Right ventricle myocardium superior (tissue), 1 donor: ENCODE results near the gene CHURC1. TPM values are rescaled to one million over a fixed set of nuclear protein-coding genes. Genes with fewer than 3 reads are reported as not detected.

ENCODE experiments used
- ATAC-seq: fragments of 200-7000 bp; cut with Tn5 transposase; one replicate; pipeline ENCODE4 v1.9.1; 2020; ENCODE audit warnings: mild to moderate bottlenecking; ENCODE audit not compliant: poor library complexity
- DNase-seq: peaks from one replicate; pipeline ENCODE4 v3.0.0-alpha.2; 2020
- intact Hi-C: fragments of 100-400 bp; cut with DNase I; formaldehyde crosslinking; loops from one replicate; pipeline ENCODE4 v1.11.2; 2022
- long read RNA-seq: library from polyadenylated mRNA; unstranded; transcript quantifications from one replicate; pipeline ENCODE4 v2.0.0, GENCODE V29; 2021
- total RNA-seq: library from RNA; stranded (reverse); fragmentation: NEBNext Ultra II Directional; extraction: Animal tissue kit (Norgen Biotek cat#: 25700); gene quantifications from one replicate; pipeline ENCODE4 v1.2.1, GENCODE V29; 2021
- donor health status: DM: no; HTN: yes; CAD: no; lungs with severe emphysema.

Gene CHURC1
- 107 TPM for total RNA-seq
- long read RNA-seq, transcript CHURC1-203 (4 exons, 2,629 nt) = major isoform, 47 of 51 reads
- long read RNA-seq, partial matches to known transcripts = 2 of 51 reads
- long read RNA-seq, other reads (novel, unspliced or antisense) = 0 of 51 reads

GRCh38 chr14:64914237-64915028 lies at the start of gene CHURC1:
CHURC1 (plus strand) TSS chr14:64914455; CDS start chr14:64914496, 41 bp downstream.
- ATAC-seq (peak; percentile 99), DNase-seq (peak; percentile 99)
- intact Hi-C loops = loop anchor here (10.0 kb wide), 1 partner anchor 70 kb away; the partner anchor contains the start of gene FNTB

DNA sequence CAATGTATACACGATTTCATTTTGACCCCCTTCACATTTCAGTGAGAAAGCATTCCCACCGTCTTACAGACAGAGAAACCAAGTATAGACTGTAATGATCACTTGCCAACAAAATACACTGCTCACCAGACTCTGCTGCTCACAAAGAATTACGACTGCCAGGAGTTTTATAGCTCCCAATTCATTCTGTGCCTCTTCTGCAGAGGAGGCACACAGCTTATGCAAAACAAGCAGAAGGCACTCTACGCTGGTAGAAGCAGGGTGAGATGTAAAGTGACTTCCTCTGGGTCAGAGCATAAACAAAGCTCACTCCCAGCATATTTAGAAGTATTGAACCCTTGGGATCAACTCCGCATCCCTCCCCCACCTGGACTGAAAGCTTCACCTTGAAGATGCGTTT lies 49.1 kb upstream of the CHURC1 start:
- DNase-seq (no peak), ATAC-seq (no peak)
- intact Hi-C loops = no loop called here

- DNase-seq = no peak
- intact Hi-C loops = no loop called here
Observed at GRCh38 chr14:64865992-64866391, 48.3 kb upstream of the CHURC1 start.

DNA sequence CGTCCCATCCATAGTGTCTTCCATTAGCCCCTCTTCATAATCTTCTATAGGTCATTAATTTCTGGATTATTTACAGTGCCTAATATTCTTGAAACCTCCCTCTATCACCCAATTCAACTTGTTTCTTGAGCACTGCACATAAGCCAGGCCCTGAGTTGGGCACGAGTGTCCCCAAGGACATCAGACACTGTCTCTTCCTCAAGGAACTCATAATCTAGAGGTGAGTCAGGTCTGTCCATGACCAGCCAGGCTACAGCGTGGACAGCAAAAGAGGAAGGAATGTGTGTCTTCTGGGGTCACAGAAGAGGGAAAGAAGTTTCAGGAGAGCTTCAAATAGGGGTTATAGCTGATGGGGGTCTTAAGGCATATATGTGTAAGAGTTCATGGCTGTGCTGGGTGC lies 47.1 kb upstream of the CHURC1 start:
- intact Hi-C loops = no loop called here
- ATAC-seq (no peak), DNase-seq (no peak)

More at GRCh38 chr14:64865992-64866391, 48.3 kb upstream of the CHURC1 start:
- no peak for ATAC-seq

GRCh38 chr14:64868379-64868778 lies 45.9 kb upstream of the CHURC1 start:
- ATAC-seq (peak; percentile 11), DNase-seq (no peak)
- intact Hi-C loops = no loop called here

GRCh38 chr14:64868841-64869240 lies 45.4 kb upstream of the CHURC1 start:
- DNase-seq (no peak), ATAC-seq (no peak)
- intact Hi-C loops = no loop called here

- intact Hi-C loops = no loop called here
- no peak for ATAC-seq
- DNase-seq = no peak
Observed at GRCh38 chr14:64870160-64870559, 44.1 kb upstream of the CHURC1 start.

GRCh38 chr14:64871344-64871743 lies 42.9 kb upstream of the CHURC1 start:
- DNase-seq (no peak), ATAC-seq (no peak)
- intact Hi-C loops = no loop called here

- ATAC-seq (no peak), DNase-seq (no peak)
- intact Hi-C loops = no loop called here
Observed at GRCh38 chr14:64873506-64874219, 40.6 kb upstream of the CHURC1 start.

DNA sequence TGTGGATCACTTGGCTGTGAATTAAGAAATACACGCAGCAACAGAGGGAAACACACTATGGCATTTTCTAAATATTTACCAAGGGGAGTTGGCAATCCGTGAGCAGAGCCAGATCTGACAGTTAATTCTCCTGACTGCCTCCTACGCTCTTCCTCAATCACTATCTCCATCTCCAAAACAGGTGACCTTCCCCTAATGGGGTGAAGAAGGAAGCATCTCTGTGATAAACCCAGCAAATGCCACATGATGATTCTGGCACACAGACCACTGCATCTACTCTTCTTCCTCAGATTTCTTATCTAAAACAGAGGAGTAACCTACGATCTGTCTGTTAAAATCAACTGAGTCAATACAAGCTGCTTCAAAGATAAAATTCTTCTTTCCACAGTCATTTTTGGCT lies 38.9 kb upstream of the CHURC1 start:
- ATAC-seq (no peak), DNase-seq (no peak)
- intact Hi-C loops = no loop called here

- DNase-seq (no peak), ATAC-seq (no peak)
- intact Hi-C loops = no loop called here
Observed at GRCh38 chr14:64877846-64878245, 36.4 kb upstream of the CHURC1 start.

- DNase-seq (peak; percentile 43), ATAC-seq (peak; percentile 42)
- intact Hi-C loops = no loop called here
Observed at GRCh38 chr14:64878837-64879634, 35.2 kb upstream of the CHURC1 start.

DNA sequence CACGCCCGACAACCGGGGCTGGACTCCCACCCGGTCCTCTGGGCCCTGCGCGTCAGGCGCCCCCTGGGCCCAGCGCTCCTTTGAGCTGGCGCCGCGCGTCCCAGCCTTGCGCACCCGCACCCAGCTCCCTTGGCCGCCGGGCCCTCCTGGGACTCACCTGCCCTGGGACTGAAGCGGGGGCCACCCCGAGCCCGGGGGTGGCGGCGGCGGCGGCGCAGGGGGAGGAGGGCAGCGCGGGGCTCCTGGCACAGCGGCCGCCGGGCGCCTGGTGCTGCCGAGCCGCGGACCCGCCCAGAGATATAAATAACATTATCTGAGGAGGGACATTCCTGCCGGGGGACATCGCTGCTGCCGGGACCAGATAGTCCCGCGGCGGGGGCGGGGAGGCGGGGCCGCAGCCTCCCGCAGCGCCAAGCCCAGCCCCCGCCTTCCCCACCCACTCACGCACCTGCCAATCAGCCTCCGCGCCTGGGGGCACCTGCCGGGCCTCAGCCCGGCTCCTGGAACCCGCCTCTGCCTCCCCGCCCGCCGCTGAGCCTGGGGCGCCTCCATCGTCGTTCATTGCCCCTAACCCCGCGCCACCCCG lies 34.5 kb upstream of the CHURC1 start, which contains the start of gene SPTB:
SPTB (minus strand) TSS at position 273 of the 586 bp plus-strand sequence. CDS start 56,813 bp downstream, outside the sequence.
- intact Hi-C loops = no loop called here
- ATAC-seq (peak; percentile 92), DNase-seq (peak; percentile 81)

- intact Hi-C loops = no loop called here
- ATAC-seq (peak; percentile 81), DNase-seq (peak; percentile 70)
Observed at GRCh38 chr14:64880221-64881121, 33.8 kb upstream of the CHURC1 start.

GRCh38 chr14:64885559-64885958 lies 28.7 kb upstream of the CHURC1 start:
- intact Hi-C loops = loop anchor here (5.0 kb wide), 1 partner anchor 63 kb away; no protein-coding TSS in a partner anchor
- ATAC-seq (no peak), DNase-seq (no peak)

- ATAC-seq = no peak
- no peak for DNase-seq
- intact Hi-C loops = loop anchor here (5.0 kb wide), 1 partner anchor 67 kb away; no protein-coding TSS in a partner anchor
Observed at GRCh38 chr14:64889352-64889751, 24.9 kb upstream of the CHURC1 start.

DNA sequence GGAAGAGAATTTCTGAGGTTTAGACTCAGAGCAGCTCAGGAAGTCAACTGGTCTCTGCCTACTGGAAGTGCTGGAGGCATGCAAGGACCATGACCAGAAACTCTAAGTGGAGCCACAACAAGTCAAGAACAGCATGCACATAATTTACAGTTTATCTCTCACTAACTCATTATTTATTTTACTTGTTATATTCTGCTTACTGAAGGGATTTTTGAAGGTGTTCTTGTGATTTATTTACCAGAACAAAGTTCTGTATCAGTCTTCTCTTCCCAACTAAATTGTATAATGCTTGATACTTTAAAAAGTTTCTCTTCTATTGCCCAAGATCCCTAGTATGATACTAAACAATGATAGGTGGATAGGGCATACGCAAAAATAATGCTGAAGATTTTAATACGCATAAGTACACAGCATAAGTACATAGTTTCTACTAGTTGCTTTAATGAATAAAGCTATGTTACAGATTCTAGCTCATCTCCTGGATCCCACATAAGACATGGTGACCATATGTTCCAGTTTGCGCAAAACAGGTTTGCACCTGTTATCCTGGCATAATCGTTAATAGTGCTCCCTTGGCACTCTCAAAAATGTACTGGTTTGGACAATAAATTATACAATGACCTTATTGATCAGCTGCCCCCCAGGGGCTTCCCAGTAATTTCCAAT lies 22.9 kb upstream of the CHURC1 start:
- intact Hi-C loops = no loop called here
- ATAC-seq (no peak), DNase-seq (no peak)
